ENCODE results near the gene CD8A.
"Not testable (repeated sequence)": the region's sequence is repeated elsewhere in the genome, so short reads cannot be mapped to it uniquely, and the experiment has no call there.

The CD8A gene

GRCh38 chr2:86775338-86775737 lies 15.4 kb downstream of the CD8A start:
- no peak for DNase-seq

DNA sequence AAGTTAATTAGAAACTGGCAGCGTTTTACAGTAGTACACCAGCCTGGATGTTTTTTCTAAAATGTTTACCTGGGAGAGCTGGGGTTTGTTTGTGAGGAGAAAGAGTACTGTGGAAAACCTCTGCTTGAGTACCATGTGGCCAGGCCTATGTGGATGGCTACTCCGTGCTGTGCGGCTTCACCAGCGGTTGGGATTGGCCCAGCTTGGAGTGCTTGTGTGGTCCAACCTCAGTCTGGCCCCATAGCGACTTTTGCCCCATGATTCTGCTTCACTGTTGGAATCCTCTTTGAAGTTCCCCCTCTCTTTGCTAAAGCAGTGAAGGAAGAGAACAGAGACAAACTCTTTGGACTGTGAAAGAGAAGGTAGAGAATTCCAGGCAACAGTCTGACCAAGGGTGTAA lies 15.9 kb downstream of the CD8A start:
- DNase-seq: no peak

DNA sequence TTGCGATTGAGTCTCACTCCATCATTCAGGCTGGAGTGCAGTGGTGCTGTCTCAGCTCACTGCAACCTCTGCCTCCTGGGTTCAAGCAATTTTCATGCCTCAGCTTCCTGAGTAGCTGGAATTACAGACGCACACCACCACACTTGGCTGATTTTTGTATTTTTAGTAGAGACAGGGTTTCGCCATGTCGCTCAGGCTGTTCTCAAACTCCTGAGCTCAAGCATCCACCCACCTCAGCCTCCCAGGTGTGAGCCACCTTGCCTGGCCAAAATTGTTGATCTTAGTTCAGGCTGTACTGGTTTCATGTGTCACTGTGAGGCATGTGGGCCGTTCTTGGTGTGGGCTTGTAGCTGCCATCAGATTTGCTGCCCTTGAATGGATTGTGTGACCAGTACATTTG lies 18.1 kb downstream of the CD8A start:
- DNase-seq: no peak

DNA sequence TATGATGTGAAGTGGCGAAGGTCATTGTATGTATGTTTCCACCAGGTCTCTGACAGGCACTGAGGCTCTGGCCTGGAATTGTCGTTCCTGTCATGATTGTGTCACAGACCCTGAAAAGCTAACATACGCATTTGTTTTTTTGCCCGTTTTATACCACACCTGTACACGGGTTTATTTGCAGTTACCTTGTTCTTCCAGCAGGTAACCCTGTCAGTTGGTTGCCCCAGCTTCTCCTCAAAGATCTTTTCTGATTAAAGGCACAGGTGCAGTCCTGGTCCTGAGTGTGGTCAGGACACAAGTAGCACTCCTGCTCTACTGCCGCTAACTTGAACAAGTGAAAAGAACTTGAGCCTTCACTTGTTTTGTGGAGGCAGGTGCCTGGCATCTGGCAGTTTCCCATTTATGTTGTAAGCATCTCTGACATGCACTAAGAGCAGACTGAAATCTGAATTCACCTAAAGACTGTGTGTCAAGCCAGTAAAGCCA lies 19.9 kb downstream of the CD8A start:
- no peak for DNase-seq

DNA sequence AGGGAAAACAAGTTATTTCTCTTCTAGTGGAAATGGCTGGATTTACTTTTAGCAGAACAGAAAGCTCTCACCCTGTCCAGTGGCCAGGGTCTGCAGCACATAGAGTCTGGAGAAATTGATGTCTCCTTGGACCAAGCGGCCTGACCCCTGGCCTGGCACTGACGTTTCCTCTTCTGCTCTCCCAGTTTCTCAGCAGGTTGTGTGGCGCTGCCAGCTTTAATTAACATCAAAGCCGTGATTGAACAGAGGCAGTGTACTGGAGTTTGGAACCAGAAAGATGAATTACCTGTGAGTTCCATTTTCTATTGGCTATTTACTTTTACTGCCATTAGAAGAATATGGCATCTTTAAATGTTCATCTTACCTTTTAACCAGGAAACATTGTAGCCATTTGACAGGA lies 20.9 kb downstream of the CD8A start:
- no peak for DNase-seq

GRCh38 chr2:86768189-86768949 lies 22.3 kb downstream of the CD8A start:
- DNase-seq: no peak

GRCh38 chr2:86765310-86765695 lies 25.4 kb downstream of the CD8A start:
- DNase-seq: no peak

- DNase-seq: peak; percentile 55
Measured at GRCh38 chr2:86764661-86765309, 25.9 kb downstream of the CD8A start.

GRCh38 chr2:86760371-86760770 lies 30.3 kb downstream of the CD8A start:
- no peak for DNase-seq

DNA sequence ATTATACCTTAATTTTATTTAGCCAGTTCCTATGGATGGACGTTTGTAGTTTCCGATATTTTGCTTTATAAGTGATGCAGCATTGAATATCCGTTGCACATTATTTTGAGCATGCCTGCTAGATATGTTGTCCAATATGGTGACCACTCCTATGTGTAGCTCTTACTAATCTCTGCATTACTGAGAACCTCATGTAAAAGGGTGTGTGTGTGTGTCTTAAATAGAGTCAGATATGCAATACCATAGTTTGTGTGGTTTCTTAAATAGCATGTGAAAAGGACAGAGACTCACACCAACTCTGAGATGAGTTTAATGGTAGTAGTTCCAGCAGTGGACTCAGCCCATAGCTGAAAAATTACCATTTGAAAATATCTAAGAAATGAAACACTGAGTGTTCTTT lies 32.3 kb downstream of the CD8A start:
- DNase-seq: no peak

- DNase-seq: no peak
Measured at GRCh38 chr2:86753606-86754005, 37.1 kb downstream of the CD8A start.

GRCh38 chr2:86752934-86753333 lies 37.8 kb downstream of the CD8A start:
- DNase-seq: no peak

DNA sequence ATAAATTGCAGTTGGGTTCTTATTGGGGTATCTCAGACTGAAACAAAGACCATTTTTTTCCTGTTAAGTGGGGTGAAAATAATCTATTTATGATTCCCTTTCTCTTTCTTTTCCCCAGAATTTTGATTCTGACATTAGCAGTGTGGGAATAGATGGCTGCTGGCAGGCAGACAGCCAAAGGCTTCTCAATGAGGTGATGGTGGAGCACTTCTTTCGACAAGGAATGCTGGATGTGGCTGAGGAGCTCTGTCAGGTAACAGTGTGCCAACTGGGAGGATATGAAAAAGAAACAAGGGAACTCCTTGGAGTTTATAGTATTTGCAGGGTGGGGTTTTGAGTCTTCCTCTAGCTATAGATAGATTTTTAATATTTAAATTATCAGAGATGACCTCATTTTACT lies 38.9 kb downstream of the CD8A start:
- no peak for DNase-seq

DNA sequence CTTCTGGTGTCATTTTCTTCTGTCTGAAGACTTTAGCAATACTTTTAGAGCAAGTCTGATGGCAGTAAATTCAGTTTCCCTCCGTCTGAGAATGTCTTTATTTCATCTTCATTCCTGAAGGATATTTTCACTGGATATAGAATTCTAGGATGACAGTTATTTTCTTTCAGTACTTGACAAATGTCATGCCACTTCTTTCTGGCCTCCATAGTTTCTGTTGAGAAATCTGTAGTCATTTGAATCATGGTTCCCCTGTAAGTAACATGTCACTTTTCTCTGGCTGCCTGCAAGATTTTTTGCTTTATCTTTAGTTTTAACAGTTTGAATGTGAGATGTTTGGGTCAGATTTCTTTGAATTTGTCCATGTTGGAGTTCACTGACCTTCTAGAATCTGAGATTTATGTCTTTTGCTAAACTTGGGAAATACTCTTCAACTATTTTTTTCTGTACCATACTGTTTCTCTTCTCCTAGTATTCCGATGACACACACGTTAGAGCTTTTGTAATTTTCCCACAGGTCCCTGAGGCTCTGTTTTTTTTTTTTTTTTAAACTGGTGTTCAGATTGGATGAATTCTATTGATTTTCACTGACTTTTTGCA lies 40.4 kb downstream of the CD8A start:
- no peak for DNase-seq

DNA sequence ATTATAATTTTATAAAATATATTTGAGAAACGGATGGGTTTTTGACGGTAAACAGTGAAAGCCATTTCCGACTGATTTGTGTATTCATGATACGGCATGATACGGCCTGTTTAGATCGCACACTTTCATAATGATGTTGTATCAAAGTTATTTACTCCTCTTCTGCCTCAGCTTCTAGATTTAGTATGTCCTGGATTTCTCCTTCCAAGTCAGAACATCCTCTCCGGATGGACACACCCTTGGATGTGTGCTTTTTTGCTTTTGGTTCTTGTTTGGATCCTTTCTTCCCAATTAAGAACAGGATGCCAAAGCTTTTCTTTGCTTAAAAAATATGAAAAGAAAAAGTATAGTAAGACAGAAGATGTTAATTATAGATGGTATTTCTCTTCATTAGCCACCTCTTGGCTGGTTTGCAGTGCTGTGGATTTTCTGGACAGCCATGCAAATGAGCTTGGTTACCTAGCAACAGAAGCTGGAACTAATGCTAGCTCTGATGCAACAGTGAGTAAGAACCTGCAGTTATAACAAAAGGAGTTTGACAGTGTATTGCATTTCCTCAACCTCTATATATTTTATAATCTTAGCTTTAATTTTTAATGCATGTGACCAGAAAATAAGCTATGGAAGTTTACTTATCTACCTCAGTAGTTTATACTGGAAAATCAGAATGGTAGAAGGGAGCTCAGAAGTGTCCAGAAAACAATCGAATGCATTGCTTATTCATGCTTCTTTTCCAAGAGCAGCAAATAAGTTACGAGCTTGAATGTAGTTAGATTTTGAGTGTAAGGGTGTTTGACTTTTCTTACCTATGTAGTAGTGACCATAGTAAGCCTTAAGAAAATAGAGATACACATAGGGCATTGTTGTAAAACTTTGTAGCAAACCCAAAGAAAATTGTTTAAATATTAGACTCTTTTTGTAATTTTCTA lies 42.7 kb downstream of the CD8A start:
- peak; percentile 32 for DNase-seq

GRCh38 chr2:86746939-86747338 lies 43.8 kb downstream of the CD8A start:
- DNase-seq: no peak

DNA sequence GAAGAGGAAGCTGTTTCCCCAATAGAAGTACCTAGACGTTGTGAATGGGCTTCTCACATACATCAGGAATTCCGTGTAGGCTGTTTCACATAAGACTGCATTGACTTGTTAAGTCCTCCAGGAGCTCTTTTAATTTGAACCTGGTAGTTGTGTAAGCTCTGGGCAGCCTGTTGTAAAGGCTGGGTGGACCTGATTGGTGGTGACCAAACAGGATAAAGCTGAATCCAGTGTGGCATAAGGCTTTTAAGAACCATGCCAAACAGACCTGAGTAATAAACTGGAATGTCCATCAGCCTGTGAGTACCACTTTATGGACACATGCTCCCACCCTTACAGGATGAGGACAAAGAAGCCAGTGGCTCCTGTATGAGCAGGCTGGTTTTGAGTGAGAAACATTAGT lies 46.6 kb downstream of the CD8A start:
- no peak for DNase-seq

DNA sequence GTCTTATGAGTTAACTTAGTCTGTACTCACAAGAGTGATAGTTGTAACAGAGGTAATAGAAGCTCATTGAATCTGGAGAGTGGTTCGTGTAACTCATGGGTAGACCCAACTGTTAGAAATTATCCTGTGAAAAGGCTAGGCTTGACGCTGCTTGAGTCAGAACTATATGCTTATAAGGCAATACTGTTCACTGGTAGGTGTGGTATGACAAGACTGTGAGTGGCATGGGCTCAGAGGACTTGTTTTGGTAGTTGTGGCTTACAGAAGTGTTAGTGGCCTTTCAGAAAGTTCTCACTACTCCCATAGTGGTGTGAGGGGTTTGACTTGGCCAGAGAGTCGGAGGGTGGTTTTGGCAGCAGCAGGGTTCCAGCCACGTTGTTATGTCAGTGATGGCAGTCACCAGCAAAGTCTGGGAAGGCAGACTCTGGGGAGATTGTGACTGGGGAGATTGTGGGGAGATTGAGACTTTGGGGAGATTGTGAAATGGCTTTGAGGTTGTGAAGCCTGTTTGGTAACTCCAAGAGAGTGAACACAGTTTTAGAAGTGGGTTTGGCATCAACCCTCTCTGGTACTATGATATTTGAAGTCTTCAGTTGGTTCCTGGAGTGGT lies 48.7 kb downstream of the CD8A start:
- DNase-seq: not testable (repeated sequence)

GRCh38 chr2:86739889-86740288 lies 50.8 kb downstream of the CD8A start:
- not testable (repeated sequence) for DNase-seq

DNA sequence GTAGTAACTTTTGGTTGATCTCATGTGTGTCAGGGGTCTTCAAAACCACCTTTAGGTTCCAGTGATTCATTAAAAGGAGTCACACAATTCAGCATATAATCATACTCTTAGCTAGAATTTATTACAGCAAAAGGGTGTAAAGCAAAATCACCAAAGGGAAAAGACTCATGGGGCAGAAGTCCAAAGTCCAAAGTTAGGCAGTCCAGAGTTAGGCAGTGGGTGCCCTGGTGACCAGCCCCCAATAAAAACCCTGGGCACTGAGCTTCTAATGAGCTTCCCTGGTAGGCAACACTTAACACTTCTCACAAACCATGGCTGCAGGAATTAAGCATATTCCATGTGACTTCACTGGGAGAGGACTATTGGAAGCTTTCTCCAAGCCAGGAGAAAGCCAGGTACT lies 51.2 kb downstream of the CD8A start:
- not testable (repeated sequence) for DNase-seq

DNA sequence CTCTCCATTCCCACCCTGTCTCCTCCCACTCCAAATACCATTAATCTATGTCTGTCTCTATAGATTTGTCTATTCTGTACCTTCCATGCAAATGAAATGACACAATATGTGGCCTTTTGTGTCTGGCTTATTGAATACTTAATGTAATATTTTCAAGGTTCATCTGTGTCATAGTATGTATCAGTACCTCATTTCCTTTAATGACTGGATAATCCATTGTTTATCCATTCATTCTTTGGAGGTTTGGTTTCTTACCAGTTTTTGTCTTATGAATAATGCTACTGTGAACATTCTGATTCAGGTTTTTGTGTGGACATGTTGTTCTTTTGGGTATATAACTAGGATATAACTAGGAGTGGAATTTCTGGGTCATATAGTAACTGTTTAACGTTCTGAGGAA lies 55.8 kb downstream of the CD8A start:
- not testable (repeated sequence) for DNase-seq
